ENCODE measurements around the gene RXRA.

The RXRA gene

GRCh38 chr9:134313470-134313869 is 12.8 kb upstream of the RXRA start:
- no peak for DNase-seq

- DNase-seq: no peak
These were observed 12.0 kb upstream of the RXRA start for GRCh38 chr9:134314039-134314949.

DNA sequence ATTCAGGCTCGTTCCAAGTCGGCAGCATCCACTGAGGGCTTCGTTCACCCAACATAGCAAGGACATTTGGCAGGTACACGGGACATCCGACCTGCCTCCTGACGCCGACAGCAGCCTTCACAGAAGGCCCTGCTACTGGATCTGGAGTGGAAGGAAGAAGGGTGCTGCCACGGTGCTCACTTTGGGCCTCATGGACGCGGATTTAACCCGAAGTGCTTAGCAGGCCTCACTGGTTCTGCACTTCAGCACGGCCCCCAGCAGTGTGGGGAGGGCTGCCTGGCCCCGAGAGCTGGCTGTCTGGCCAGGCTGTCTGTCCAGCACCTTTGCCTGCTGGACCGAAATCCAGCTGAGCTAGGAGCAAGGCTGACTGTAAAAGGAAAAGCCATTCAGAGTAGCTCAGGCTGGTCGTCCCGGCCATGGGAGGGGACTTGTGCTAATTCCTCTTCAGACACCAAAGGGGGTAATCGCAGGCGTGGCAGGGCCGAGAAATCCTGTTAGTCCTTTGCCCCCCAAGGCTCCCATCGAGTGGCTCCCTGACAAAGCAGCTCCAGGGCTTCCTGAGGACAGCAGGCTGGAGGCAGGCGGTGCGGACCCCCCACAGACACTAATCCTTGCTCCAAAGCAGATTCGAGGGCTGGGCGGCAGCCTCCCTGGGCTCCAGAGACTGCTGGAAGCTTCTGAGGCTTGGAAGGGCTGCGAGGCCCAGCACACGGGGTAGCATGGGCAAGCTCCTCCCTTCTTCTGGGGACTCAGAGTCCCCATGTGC is 11.1 kb upstream of the RXRA start:
- no peak for DNase-seq

- DNase-seq: no peak
These were observed 10.4 kb upstream of the RXRA start for GRCh38 chr9:134315716-134316448.

DNA sequence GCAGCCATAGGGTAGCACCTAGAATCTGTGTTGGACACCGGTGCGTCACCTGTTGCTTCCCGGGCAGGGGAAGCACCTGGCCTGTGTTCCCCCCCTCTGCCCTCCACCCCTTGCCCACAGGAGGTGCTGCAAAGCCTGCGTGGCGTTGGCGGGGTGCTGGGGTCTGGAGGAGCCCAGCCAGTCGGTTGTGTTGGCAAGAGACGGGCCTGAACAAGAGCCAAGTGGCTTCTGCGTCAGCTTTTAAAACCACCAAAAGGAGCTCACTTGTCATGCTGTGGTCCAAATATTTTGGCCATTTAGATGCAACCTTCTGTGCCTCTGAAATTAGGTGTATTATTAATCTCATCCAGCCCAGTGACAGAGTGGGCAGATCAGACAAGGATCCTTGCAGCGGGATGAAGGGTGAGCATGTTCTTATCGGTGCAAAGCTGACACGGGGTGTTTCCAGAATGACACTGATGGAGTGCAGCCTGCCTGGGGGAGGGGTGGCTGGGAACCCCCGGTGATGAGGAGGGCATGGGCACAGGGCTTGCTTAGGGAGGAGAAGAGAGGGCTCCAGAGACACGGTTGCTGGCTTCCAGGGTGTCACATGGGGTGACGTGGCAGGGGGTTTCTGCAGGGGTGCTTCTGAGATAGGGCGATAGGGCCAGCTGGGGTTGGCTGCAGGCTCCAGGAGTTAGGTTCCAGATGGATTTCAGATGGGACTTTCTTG is 9.7 kb upstream of the RXRA start:
- no peak for DNase-seq

DNA sequence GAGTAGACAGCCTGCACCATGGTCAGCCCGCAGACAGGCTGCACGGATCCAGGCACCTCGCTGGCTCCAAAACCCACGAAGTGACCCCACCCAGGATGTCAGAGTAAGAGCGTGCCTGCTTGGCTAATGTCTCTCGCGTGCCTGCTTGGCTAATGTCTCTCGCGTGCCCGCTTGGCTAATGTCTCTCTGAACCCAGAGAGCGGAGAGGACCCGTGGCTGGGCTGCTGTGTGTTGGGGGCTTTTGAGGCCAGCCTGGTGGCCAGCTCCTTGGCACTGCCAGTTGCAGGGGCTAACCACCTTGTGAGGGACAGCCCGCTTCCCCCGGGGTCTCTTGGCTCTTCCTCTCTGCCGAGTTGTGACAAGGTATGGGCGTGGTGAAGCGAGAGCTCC is 8.9 kb upstream of the RXRA start:
- DNase-seq: no peak

- DNase-seq: no peak
These were observed 8.4 kb upstream of the RXRA start for GRCh38 chr9:134317790-134318414.

DNA sequence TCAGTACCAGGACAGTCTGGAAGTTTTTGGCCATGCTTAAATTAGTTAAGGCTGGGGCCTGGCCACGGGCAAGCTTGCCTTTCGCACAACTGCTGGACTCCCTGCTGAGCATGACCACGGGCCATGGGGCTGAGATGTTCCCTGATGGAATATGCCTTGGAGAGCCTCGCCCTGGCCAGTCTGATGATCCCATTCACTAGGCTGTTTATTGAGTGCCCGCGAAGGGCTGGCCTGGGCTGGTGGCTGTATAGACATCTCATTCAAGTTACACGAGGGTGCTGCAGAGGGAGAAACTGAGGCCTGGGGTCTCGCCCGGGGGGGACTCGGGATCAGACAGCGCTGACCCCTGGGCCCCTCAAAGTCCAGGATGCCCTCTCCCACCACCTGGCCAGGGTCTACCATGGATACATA is 7.8 kb upstream of the RXRA start:
- no peak for DNase-seq

- DNase-seq: no peak
These were observed 7.3 kb upstream of the RXRA start for GRCh38 chr9:134318941-134319305.

- no peak for DNase-seq
These were observed 6.7 kb upstream of the RXRA start for GRCh38 chr9:134319306-134320125.

- no peak for DNase-seq
These were observed 6.0 kb upstream of the RXRA start for GRCh38 chr9:134320126-134320867.

GRCh38 chr9:134320868-134321471 is 5.3 kb upstream of the RXRA start:
- DNase-seq: no peak

DNA sequence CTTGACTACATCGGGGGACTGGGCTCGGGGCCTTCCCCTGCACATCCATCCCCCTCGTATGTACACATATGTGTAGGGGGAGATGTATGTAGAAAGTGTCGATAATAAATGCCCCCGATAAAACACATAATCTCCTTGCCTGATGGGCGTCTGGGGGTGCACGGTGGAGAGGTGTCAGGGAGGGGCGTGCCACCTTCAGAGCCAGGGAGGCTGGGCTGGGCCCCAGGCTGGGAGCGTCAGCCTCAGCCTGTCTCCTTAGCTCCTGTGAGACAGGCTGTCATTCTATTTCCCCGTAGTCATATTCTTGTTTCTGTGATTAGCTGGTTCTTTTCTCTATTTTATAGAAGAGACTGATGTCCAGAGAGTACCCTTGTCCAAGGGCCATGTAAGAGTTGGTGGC is 4.7 kb upstream of the RXRA start:
- DNase-seq: no peak

DNA sequence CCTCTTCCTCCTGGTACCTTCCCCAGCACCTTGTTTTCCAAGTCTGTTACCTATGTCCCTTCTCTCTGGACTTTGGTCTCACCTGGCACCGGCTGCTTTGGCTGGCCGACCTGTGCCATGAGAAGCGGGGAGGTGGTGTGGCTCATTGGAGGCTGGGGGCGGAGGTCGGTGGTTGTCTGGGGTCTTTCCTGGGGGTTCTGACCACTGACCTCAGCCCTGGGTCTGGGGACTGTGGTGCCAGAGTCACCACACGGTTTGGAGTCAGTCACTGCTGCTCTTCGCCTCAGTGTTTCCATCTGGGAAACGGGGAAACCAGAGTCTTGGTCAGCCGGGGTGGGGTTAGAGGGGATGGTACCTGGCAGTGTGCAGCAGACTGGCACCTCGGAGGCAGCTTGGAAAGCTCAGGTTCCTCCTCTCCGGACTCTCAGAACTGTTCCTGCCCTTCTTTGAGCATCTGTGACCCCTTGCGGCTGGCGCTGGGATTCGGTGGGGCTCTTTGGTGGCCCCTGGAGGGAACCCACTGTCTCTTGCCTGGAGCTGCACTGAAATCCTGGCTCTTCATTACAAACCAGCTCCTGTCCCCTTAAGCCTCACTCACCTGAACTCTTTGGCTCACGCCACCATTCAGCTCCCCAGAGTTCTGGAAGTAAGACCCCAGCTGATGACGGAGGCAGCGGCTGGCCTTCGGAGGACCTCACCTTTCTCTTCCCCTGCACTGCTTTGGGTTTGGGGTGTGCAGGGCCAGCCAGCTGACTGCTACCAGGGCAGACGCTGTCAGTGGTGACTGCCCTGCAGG is 4.1 kb upstream of the RXRA start:
- DNase-seq: no peak

DNA sequence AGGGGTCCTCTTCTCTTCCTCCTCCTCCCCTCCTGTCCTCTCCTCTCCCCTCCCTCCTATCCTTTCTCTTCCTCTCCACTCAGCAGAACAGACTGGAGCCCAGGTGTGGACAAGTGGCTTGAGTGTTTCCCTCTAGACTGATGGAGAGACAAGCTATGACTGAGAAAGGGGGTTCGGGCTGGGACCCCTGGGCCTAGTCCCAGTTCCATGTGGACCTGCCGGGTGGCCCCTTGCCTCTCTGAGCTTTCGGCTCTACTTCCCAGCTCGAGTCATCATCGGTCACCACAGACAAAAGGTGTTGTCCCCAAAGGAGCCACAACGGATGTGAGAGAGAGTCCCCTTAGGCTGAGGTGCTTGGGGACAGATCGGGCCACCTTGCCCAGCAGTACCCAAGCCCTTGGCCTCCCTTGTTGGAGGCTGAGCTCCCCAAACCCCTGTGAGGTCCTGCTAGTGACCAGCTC is 3.4 kb upstream of the RXRA start:
- DNase-seq: no peak

- DNase-seq: no peak
These were observed 2.4 kb upstream of the RXRA start for GRCh38 chr9:134323741-134324358.

DNA sequence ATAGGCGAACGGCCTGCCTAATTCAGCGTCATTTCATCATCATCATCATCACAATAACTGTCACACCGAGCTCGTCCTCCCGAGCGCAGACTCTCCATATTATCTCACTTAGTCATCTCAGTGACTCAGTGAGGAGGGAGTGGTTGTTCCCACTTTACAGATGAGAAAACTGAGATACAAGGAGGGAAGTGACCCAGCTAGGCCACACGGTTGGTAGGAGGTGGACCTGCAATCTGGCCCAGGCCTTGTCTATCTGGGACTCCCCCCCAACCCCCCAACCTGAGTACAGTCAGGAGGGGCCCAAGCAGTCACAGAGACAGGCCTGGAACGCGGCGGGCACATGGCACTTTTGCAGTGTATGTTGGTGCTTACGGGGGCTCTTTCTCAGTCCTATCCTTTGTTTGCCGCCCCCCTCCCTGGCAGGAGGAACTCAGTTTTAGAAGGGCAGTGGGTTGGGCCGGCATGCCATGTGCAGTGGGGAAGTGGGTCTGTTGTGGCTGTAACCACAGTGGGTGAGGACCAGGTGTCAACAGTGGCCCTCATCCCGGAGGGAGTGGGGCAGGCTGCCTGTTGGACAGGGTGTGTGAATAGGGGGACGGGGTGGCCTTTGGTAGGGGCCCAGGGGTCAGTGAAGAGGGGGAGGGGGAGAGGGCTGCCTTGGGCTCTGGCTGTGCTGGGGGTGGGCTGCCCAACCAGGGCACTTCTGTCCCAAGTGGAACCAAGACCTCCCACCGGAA is 1.7 kb upstream of the RXRA start:
- no peak for DNase-seq

Measured in CD4-positive, alpha-beta T cell treated with Interferon alpha-2 for 1 hour (primary cell).